ENCODE results near the gene CTSH.
"Not testable (repeated sequence)": the region's sequence is repeated elsewhere in the genome, so short reads cannot be mapped to it uniquely, and the experiment has no call there.

CTSH gene

GRCh38 chr15:78881681-78882080, 63.2 kb downstream of the CTSH start:
- DNase-seq (ENCODE audit: low read depth, low spot score) = no peak

GRCh38 chr15:78880813-78881212, 64.0 kb downstream of the CTSH start:
- DNase-seq (ENCODE audit: low read depth, low spot score) = peak; percentile 46

- peak; percentile 34 for DNase-seq (ENCODE audit: low read depth, low spot score)
Measured at GRCh38 chr15:78880242-78880533, 64.7 kb downstream of the CTSH start.

GRCh38 chr15:78879517-78880241, 65.2 kb downstream of the CTSH start:
- no peak for DNase-seq (ENCODE audit: low read depth, low spot score)

- DNase-seq (ENCODE audit: low read depth, low spot score) = peak; percentile 63
Measured at GRCh38 chr15:78878356-78878755, 66.5 kb downstream of the CTSH start.

- not testable (repeated sequence) for DNase-seq (ENCODE audit: low read depth, low spot score)
Measured at GRCh38 chr15:78876954-78877353, 67.9 kb downstream of the CTSH start.

GRCh38 chr15:78875107-78875914, 69.5 kb downstream of the CTSH start:
- no peak for DNase-seq (ENCODE audit: low read depth, low spot score)

- peak; percentile 37 for DNase-seq (ENCODE audit: low read depth, low spot score)
Measured at GRCh38 chr15:78873793-78874765, 70.8 kb downstream of the CTSH start.

- DNase-seq (ENCODE audit: low read depth, low spot score) = peak; percentile 95
Measured at GRCh38 chr15:78872972-78873792, 71.7 kb downstream of the CTSH start.

- DNase-seq (ENCODE audit: low read depth, low spot score) = peak; percentile 100
Measured at GRCh38 chr15:78872155-78872971, 72.5 kb downstream of the CTSH start, which contains the start of gene MORF4L1. MORF4L1 (plus strand) TSS chr15:78872890; CDS start chr15:78873018, 128 bp downstream.

- not testable (repeated sequence) for DNase-seq (ENCODE audit: low read depth, low spot score)
Measured at GRCh38 chr15:78871483-78872127, 73.2 kb downstream of the CTSH start.

Measured in astrocyte of the hippocampus (primary cell).